ENCODE results near the gene LINS1.
"Not testable (repeated sequence)": the region's sequence is repeated elsewhere in the genome, so short reads cannot be mapped to it uniquely, and the experiment has no call there.

LINS1 gene

DNA sequence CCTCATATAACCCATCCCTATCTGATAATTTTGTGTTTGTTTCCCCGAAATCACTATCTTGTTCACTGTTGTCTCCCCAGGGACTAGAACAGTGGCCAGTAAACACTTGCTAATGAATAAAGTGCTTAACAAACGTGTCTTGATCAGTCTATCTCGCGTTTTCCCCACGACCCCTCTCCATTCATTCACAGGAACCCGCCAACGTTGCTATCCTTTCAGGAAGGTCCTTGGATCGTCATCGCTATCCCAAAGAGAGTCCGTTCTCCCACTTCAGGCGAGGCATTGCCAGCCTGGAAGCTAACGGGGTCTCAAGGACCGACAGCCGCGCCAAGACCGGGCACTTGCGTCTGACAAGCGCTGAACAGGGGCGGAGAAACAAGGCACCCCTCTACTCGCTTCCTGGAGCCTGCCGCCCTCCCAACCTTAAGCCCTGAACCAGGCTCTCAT, 344 bp downstream of the LINS1 start:
- no peak for DNase-seq

DNA sequence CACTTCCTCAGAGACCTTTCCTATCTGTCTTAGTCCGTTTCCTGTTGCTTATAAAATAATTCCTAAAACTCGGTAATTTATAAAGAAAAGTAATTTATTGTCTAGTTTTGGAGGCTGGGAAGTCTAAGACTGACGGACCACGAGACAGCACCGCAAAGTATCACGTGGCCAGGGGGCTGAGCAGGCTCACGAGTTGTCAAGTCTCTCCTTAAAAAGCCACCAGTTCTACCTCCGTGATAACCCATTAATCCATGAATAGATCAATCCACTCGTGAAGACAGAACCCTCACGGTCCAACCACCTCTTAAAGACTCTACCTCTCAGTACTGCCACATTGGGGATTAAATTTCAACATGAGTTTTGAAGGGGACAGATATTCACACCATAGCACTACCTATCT, 821 bp downstream of the LINS1 start:
- DNase-seq, result peak; percentile 42

DNA sequence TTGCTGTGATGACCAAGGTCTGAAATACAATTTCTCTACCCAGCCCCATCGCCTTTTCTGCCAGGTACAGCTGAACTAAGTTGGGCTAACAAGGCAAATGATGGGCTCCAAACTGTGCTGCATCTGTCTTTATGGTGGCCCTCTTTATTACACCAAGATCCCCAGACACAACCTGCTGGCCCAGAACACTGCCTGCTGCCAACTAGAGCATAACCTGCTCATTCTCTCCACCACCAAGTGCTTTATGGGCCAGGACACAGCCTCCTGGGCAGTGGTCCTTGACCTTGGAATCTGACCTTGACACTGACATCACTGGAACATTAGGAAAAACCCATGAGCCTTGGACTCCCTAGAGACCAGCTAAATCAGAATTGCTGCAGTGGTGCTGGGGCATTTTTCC, 3.3 kb downstream of the LINS1 start:
- no peak for DNase-seq

DNA sequence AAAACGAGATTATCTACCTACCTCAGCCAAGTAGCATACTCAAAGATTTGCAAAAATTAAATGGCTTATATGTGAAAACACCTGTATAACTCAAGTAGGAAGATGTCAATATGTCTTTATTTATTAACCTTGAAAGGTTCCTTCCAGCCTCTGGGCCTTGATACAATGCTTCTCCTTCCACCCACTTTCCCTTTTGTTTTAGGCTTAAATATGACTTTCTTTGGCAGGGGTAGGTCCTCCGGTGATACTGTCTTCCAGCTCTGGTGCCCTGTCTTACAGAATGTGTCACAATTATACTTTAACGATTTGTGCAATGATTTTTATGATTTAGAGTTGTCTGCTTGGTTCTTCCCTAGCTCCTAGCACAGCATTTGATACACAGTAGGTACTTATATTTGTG, 4.1 kb downstream of the LINS1 start:
- DNase-seq, result no peak

DNA sequence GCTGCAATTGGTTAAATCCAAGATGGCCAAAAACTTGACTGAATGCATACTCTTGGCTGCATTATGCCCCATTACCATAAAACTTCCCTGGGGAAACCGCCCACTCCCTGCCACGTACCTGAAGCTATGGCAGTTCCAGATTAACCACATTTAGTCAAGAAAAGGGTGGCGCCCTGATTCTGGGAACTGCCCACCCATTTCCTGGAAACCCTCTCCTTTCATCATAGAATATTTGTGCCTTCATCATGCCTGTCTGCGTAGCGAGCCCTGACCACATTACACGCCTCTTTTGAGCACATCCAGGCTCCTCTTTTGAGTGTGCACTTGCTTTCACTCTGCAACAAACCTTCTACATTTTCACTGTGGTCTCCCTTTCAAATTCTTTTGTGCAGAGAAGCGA, 5.2 kb downstream of the LINS1 start:
- no peak for DNase-seq

DNA sequence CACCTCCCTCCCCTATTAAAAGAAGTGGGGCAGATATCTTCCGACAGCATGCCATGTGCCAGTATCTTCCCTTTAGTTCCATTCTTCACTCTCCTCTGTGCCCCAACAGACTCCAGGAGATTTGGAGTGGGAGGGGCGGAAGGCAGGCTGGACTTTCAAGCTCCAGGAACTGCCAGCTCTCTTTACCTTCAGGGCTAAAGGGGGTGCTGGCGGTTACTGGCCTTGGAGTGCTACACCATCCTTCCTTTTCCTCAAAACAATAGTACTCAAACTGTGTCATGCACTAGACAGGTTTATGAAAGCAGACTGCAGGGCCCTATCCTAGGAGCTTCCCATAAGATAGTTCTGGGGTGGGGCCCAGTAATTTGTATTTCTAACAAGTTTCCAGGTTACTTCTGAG, 6.0 kb downstream of the LINS1 start:
- no peak for DNase-seq

DNA sequence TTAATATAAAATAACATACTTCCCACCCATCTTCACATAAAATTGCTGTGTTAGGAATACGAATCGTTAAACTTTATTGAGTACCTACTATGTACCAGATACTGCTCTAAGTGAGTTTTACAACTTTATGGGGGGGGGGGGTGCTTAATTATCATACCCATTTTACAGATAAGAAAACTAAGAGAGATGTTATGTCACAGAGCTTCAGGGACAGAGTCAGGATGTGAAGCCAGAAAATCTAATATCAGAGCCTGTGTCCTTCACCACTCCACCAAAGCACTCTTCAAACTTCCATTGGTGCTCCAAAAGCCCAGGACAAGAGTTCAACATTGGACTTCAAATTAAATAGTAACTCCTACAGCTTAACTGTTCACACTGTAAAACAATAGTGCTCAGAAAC, 8.6 kb downstream of the LINS1 start:
- DNase-seq, result no peak

DNA sequence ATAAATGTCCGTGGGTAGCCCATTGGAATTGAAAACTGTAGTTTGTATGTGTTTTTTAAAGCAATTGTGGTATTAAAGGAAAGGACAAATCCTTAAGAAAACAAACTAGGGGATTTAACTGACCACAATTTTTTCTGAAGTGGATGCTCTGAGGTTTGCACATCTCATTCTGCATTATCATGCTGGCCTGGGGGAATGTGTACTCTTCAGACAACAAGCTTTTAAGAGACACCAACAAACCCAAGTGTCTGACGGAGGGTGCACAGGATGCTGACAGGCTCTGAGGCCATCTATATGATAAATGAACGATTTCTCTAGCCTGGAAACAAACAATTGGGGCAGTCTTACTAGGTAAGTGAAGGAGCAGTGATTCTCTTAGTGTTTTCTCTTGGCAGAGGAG, 9.1 kb downstream of the LINS1 start:
- no peak for DNase-seq

DNA sequence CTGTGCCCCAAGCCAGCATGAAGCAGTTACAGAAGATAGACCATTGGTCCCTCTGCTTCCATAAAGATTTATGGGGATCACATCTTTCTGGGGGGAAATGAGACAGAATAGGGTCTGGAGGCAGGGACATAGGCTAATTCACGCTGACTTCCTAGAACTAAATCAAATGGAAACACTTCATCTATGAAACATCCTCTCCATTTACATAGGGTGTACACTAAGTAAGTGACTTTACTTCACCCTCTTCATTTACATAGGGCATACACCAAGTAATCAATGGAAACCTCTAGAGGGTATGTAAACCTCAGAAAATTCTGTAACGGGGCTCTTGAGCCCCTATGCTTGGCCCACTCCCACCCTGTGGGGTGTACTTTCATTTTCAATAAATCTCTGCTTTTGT, 10.1 kb downstream of the LINS1 start:
- DNase-seq, result no peak

DNA sequence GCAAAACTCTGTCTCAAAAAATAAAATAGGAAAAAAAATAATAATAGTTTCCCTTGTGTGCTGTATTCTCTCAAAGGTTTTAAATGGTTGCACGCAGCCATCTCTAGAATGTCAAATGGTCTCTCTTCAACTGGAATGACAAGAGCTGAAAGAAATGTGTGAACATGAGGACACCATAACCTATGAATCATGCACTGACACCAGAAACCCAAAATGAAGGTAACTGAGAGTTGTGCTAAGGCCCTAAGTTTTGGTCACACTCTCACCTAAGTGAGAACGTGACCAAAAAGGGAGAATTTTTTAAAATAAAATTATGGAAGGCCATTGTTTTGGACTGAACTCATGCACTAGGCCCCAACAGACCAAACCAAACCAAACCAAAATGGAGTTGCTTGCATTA, 10.8 kb downstream of the LINS1 start:
- not testable (repeated sequence) for DNase-seq

DNA sequence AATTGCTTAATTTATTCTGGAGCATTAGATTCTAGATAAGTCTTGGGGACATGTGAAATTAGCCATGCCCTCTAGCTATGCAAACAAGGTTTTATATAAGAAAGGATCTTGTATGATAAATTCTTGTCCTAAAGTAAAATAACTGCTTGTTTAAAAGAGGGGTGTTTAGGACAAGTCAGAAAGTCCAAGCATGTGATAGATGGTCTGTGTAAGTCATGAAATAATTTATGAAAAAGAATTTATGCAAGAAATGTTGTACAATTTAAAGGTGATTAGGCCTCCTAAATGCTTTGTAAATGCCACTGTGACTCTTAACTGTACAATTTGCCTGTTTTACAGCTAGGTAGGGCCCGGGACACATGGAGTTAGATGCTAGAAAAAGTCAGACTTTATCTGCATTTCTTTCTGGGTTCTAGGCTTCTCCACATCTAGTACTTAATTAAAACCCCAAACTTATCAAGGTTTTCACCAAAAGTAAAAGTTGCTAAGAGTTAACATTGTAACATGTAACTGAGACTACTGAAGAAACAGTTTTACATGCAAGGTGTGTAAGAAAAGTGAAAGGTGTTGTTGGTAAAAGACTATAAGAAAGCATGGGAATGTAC, 13.2 kb downstream of the LINS1 start:
- peak; percentile 8 for DNase-seq

DNA sequence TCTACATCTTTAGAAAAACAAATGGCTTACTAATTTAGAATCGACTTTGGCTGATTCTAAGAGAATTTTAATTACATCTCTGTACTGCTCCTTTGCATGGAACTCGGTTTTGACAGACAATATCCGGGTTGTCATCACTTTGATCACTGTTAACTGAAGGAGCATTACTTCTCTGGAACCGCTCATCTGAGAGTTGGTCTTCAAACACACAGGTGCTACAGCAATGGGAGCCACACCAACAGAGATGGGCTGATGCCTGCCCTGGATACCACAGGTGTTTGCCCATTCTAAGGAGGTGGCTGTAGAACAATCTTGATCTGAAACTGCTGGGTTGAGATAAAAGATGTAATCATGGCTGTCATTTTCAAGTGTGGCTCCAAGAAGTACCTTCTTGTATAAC, 21.6 kb downstream of the LINS1 start:
- no peak for DNase-seq

DNA sequence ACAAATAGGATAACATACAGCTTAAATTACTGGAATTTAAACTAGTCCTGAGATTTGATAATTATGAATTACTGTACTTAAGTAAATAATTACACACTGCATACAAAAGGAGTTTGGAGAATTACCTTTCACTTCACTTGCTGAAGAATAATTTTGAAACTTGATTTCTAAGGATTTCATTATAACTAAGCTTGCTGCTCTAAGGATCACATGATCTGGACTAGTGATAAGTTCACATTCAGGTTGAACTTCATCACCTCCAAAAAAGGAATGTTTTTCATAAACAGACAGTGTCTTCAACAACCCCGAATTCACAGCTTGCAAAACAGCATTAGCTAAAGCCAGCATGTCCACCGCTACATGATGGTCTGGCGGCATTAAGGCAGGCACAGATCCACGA, 28.5 kb downstream of the LINS1 start:
- DNase-seq, result no peak

DNA sequence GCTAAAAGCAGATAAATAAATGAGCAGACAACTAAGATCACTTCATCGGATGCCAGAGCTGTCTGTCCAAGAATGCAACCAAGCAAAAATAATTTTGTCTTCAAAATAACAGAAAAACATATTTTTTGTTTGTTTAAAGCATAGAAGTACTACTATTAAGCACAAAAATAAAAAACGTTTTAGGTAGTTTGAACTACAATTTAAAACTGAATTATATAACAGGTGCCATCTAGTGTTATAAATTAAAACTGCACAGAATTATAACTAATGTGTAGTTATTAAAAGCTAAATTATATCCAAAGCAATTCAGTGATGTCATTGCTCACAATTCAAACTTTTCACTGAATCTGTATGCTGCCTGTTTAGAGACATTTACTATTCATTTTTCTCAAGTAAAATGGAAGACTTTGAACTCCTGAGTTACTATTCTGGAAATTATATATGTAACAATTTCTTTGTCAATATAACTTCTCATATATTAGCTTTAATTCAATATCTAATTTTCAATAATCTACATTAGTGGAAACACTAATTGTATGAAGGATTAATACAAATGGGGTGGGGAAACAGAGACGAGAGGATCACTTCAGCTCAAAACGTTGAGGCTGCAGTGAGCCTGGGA, 29.5 kb downstream of the LINS1 start:
- peak; percentile 9 for DNase-seq

DNA sequence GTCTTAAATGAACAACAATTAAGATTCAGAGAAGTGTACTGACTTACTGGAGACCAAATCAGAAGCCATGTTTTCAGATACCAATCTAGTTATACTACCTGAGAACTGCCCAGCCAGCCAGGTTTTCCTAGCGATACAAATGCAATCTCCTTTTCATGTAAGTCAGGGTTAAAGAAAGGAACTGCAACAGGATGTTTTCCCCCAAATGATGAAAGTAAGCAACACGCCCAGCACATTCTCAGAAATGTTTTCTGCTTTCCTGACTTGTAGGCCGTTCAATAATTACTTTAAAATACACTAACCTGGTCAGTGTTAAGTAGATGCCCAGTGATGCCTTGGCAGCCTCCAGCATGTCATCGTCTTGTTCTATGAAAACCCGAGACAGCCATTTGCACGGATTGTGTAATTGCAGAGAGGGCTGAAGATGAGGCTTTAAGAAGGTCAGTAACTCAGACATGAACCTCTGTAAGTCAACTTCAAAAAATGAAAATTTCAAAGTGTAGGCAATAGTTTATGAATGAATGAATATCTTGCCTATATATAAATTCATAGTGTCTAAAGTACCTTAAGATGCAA, 30.3 kb downstream of the LINS1 start:
- DNase-seq, result no peak

DNA sequence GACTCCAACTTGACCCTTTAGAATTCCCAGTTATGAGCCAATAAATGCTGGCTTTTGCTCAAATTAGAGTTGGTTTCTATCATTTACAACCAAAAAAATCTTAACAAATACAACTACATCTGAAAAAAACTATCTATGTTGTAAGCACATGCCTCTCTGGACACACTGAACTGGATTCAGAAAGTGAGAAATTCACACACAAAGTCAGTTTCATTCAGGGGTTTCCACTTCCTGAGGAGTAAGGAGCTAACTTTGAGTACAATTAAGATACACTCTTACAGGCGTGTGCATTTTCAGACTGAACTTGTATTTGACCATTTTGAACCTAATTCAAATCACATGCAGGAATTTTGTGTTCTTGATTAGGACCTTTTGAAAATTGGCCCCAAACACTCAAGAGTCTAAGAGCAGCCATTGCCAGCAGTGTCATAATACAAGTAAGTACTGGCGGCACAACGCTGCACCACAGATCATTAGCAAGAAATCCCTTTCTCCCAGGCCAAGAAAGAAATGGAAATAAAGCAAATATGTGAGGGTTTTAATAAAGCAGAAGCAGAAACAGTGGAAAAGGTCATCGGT, 31.2 kb downstream of the LINS1 start:
- no peak for DNase-seq

DNA sequence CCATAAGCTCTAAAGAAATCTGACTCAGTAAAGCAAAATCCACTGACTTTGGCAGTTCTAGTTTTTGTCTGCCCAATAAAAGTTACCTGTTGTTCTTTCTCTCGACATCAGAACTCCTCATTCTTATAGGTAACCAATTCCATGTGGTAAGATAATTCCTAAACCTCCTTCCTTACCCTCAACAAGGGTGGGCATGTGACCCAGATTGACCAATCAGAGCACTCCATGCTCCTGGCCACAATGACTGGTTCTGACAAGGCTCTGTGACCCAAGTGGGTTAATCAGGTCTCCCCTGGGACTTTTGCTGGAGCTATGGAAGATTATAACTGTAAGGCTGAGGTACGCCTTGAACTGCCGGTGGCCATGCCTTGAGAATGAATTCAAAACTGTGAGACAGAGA, 31.7 kb downstream of the LINS1 start:
- no peak for DNase-seq

DNA sequence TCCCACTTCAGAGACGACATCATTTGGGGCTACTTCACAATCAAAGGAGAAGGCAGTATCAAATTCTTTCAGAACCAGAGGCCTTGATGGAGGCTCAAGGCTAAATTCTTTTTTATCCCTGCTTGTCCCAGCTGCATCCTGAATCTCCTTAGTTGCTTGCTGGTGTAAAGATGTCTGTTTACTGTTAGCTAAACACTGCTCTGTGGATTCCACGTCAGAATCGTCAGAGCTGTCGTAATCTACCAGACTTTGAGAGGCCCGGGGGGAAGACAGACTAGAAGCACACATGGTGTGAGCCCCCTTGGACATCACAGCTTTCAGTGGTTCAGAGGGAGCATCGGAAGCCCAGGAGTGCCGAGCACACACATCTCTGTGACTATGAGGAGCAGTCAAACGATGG, 32.6 kb downstream of the LINS1 start:
- no peak for DNase-seq

DNA sequence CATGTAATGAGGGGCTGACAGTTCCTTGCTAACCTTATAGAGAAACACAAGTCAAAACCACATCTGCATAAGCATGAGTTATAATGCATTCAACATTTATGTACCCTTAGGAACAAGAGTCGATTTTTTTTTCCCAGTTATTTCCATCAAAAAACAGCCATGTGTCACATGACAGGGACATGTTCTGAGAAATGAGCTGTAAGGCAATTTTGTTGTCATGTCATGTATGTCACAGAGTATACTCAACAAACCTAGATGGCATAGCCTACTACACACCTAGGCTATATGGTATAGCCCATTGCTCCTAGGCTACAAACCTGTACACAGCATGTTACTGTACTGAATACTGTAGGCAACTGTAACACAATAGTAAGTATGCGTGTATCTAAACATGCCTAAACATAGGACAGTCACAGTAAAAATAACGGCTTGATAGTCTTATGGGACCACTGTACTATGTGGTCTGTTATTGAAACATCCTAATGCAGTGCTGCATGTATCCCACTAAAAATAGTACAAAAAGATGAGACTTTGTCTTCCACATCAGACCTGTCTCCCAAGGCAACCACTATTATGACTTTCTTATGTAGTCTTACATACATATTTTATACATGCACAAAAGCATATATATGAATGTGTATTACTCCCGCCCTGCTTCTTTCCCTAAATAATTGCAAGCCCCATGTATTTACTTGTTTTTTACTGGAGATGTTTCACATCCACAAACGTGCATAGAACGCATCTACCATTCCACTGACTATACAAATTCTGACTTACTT, 34.9 kb downstream of the LINS1 start:
- no peak for DNase-seq

DNA sequence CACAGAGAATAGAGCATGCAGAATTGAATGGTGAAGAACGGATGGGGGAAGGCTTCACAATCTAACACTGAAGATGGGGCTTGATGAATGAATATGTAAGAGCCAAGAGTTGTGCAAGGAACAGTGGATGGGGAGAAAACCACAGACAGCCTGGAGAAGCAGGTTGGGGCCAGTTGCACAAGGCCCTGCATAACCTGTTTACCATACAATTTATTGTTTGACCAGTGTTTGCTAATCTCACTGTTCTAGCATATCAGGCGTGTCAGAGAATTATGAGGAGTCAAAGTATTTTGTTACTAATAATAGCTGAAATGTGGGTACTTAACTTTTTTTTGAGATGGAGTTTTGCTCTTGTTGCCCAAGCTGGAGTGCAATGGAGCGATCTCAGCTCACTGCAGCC, 36.4 kb downstream of the LINS1 start:
- DNase-seq, result no peak

DNA sequence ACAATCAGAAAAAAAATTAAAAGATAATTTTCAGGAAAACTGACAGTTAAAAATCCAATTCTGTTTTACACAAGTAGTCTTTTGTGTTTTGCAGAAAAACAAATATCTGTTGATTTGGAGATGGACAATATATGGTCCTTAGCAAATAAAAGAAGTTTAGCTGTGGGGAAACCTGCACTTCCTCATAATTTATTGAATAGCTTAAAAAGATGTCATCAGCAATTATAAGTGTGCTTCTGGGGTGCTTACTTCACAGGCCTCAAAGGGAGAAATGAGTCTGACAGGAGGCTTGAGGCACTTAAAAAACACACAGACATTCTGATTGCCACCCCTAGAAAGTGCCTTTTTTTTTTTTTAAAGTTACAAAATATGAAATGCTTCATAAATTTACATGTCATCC, 41.7 kb downstream of the LINS1 start:
- DNase-seq, result no peak

DNA sequence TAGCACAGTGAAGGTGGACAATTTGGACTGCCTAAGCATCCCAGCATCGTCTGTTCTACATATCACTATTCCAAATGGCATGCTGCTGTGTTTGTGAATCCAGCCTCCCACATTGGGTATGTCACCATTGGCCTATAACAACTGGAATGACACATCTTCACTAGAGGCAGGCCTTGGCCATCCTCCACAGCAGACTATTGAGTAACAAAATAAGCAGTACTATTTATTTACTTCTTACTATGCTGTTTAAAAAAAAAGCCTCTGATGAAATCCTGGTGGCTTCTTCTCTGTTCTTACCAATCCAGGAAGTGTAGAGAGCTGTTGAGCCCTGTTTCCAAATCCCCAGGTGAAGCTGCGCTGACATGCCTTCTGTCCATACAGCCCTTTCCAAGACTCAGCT, 42.7 kb downstream of the LINS1 start:
- DNase-seq, result no peak

DNA sequence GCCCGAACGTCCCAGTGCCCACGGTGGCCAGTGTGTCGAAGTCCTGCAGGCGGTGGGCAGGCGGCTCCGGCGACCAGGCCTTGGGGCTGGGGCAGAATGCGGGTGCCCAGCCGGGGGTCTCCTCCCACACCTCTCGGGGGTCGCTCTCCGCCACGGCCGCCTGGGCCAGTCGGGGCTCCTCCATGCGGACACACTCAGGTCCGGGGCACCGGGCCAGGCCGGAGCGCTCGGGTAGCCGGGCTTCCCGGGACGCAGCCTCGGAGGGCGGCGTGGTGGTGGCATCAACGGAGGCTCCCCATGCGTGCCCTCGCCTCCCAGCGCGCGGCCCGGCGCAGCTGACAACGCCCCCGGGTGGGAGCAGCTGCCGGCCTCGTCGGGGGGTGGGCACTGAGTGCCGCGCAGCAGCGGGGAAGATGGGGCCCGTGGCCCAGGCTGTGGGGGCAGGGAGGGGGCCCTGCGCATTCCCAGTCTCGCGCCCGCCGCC, 43.2 kb downstream of the LINS1 start:
- no peak for DNase-seq

DNA sequence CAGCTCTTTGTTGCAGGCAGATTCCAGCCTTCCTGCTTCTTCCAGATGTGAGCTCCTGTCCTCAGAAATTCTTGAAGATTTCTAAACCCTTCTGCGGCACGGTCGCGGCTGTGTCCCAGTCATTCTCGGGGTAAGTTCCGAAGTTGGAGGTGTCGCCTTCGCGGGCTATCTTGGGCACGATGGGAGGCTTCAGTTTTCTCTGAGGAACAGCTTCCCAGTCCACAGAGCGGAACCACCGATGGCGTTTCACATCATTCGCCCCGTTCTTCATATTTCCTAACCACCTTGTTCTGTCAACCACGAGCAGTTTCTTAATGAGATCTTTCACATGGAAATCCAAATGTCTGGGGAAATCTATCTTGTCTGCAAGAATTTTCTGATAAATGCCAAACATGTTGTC, 48.5 kb downstream of the LINS1 start:
- DNase-seq, result no peak

Data from NCI-H82 (cell line).